GM10248 (cell line): ENCODE measurements around the gene OCA2.

Experiments
- CTCF ChIA-PET: fragments of 300-600 bp; sonication (Branson Sonifier 250); formaldehyde crosslinking; extraction: SDS; loops from one replicate; lab custom pipeline; 2021; ENCODE audit warnings: antibody characterized with exemption; lab: Yijun Ruan, JAX
- POLR2A ChIA-PET: fragments of 350-650 bp; sonication (Branson Sonifier 250); formaldehyde crosslinking; extraction: SDS; loops from one replicate; lab custom pipeline; 2020; ENCODE audit warnings: antibody characterized with exemption; lab: Yijun Ruan, JAX
- DNase-seq: peaks from one replicate; pipeline ENCODE4 v3.0.0; 2012; ENCODE audit errors: extremely low spot score
- CTCF ChIP-seq: IDR thresholded peaks from 2 replicates; pipeline ENCODE4 v1.5.1; 2012; ENCODE audit warnings: mild to moderate bottlenecking, low read depth; ENCODE audit errors: extremely low read depth, missing control alignments, control extremely low read depth

Gene OCA2

GRCh38 chr15:27757052-27757451 is 342.1 kb downstream of the OCA2 start:
- POLR2A ChIA-PET, result no interaction called here

GRCh38 chr15:27752691-27753090 is 346.4 kb downstream of the OCA2 start:
- no peak for DNase-seq
- ChIA-PET CTCF (no interaction called here), POLR2A (no interaction called here)
- TF ChIP-seq CTCF, result no peak

More at GRCh38 chr15:27757052-27757451, 342.1 kb downstream of the OCA2 start:
- TF ChIP-seq CTCF, result no peak
- CTCF ChIA-PET, result no interaction called here
- no peak for DNase-seq

GRCh38 chr15:27747997-27748396 is 351.1 kb downstream of the OCA2 start:
- no peak for TF ChIP-seq CTCF
- ChIA-PET POLR2A (no interaction called here), CTCF (no interaction called here)
- DNase-seq, result no peak

DNA sequence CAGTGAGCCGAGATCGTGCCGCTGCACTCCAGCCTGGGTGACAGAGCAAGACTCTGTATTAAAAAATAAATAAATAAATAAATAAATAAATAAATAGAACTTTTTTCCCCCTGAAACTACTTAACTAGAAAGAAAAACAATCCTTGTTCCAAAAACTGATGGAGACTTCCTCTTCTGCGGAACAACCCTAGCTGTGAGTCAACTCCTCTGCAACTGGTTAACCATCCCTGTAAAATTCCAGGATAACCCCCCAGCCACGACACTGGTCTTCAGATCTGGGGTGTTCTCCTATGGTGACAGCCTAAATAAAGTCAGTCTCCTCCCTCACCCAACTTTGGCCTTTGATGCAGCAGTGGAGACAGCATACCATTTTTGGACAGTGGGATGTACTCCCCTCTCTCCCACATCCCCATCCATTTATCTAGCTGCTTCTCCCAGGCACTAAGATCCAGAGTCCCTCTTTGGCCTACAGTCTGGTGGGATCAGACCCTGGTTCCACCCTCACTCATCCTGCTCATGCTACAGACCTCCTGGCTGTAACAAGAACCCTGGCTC is 352.6 kb downstream of the OCA2 start:
- CTCF ChIA-PET, result no interaction called here
- no peak for TF ChIP-seq CTCF
- DNase-seq, result no peak
- POLR2A ChIA-PET, result no interaction called here

- ChIA-PET CTCF (no interaction called here), POLR2A (no interaction called here)
- no peak for DNase-seq
- TF ChIP-seq CTCF, result no peak
These were observed 354.5 kb downstream of the OCA2 start for GRCh38 chr15:27744641-27745040.

GRCh38 chr15:27743638-27744037 is 355.5 kb downstream of the OCA2 start:
- DNase-seq, result no peak
- POLR2A ChIA-PET, result no interaction called here
- no peak for TF ChIP-seq CTCF
- CTCF ChIA-PET, result interaction anchor here (1.6 kb wide), 1 partner anchor 93 kb away, joined by 3 read pairs; no protein-coding TSS in a partner anchor
